GM04503 (cell line): ENCODE measurements around the gene POLK.

Source experiments
- DNase-seq: peaks from one replicate; pipeline ENCODE4 v3.0.0-alpha.2; 2012; ENCODE audit warnings: low read depth

The POLK gene

DNA sequence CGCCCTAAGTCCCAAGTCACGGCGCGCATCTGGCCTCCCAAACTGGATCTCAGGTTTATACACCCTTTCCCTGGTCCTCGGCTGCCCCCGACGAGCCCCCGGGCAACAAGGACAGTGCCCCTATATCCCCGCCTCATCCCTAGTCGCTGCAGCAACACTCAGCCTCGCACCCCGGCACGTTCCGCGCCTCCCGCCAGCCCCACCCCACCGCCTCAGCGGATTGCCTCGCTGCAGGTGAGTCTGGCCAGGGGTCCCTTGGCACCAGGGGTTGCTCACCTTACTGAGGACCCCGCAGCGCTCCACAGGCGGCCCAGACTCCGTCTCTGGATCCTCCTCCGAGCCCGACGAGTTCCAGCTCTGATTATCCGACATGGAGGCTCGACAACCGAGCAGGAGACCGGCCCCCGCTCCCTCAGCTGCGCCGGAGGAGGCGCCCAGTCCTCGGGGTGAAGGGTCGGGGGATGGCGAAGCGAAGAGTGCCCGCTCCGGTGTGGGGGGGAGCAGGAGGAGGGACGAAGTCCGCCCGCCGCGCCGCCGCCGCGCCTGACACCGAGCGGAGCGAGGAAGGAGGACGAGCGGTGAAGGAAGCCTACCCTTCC, 756 bp upstream of the POLK start:
- DNase-seq = no peak

DNA sequence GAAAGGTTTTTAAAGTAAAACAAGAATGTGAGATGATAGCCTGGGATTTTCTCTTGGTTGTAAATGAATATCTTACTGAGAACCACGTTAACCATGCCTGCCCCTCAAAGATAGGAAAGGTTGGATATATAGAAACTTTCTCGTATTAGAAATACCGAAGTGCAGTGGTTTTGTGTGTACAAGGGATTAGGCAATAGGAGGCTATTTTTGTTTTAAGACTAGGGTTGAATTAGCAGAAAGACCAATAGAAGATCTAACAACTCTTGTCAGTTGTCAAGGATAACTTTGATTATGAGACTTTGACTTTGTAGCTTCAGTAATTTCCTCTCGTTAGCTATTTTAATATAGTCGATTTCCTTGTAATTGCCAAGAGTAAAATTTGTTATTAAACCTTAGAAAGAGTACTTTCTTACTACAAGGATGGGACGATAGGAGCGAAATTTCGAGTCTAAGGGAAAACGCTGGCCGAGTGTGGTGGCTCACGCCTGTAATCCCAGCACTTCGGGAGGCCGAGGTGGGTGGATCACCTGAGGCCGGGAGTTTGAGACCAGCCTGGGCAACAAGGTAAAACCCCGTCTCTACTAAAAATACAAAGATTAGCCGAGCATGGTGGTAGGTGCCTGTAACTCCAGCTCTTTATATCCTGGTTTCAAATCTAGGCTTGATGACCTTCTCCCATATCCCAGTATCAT, 838 bp downstream of the POLK start:
- DNase-seq = no peak

DNA sequence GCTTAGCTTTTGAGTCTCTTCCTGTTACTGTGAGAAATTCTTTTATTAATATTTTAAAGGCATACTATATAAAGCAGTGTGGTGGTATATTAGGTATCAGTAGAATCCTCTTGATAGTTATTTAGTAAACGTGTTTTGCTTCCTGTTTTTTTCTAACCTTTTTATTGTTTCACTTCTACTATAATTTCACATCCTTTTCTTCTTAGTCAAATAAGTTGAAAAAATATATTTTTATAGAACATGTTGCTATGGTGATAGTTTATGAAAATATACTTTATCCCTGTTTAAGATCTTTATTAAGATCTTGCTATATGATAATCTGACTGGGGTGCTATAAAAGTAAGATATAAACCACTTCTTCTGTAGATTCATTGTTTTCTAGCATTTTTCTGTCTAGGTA, 2.1 kb downstream of the POLK start:
- DNase-seq = no peak

DNA sequence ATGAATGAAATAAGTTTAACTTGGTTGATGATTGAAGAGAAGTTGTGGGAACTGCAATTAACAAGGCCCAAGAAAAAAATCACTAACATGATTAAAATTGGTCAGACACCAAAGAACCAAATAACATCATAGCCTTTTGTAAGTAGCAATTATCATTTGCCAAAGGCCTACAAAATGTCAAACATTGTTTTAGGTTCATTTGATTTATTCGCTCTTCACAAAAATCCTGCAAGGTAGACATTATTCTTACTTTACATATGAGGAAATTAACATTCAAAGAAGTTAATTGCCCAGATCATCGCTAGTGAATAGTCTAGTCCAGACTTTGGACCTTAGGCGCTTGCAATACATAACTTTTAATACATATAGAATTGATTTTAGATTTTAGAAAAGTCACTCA, 2.6 kb downstream of the POLK start:
- DNase-seq = no peak

DNA sequence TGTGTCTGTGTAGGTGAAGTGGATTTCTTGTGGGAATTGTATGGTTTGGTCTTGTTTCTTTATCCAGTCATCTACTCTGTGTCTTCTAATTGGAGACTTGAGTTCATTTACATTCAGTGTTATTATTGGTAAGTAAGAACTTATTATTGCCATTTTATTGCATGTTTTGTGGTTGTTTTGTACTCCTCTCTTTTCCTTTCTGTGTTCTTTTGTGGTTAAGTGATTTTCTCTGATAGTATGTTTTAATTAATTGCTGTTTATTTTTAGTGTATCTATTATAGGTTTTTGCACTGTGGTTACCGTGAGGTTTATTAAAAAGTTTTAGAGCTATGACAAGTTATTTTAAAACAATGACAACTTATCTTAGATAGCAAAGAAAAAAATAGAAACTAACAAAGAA, 8.1 kb downstream of the POLK start:
- no peak for DNase-seq

DNA sequence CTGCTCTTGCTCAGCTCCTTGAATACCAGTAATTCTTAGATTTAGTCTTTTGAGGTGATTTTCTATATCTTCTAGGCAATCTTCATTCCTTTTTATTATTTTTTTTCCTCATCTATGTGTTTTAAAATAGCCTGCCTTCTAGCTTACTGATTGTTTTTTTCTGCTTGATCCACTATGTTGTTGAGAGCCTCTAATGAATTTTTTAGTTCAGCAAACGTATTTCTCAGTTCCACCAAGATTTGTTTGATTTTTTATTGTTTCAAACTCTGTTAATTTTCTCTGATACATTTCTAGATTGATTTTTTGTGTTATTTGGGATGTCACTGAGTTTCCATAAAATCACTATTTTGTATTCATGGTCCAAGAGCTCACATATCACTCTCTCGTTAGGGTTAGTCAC, 9.5 kb downstream of the POLK start:
- DNase-seq = no peak

DNA sequence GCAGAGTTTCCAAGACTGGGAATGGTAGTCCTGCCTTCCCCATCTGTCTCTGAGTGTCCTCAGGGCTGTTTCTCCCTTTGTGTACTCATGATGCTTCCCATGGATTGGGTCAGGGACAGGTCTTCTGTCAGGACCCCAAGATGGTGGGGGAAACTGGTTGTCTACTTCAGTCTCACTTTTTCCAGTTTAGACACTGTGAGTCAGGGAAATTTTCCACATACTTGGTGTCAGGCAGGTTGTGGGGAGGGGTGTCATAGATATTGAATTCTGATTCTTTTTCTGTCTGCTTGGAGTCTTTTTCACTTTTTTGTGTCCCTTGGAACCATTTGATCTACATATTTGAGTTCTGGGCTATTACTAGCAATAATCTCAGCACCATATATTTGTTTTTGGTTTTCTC, 10.3 kb downstream of the POLK start:
- no peak for DNase-seq

DNA sequence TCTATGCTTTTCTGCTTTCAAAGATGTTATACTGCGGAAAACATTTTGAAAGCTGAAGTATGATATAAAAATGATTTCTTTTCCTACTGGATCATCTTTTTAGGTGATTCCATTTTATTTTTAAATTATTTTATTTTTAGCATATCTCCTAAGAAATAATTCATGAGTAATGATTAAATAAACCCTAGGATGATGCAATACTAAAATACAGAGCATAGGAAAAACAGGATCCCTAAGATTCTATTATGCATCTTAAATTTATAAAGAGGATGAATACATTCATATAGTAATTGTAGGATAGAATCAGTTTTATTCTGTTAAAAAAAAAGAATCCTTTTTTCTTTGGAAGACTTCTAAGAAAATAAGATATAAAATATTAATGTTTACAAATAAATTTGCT, 10.9 kb downstream of the POLK start:
- DNase-seq = no peak

DNA sequence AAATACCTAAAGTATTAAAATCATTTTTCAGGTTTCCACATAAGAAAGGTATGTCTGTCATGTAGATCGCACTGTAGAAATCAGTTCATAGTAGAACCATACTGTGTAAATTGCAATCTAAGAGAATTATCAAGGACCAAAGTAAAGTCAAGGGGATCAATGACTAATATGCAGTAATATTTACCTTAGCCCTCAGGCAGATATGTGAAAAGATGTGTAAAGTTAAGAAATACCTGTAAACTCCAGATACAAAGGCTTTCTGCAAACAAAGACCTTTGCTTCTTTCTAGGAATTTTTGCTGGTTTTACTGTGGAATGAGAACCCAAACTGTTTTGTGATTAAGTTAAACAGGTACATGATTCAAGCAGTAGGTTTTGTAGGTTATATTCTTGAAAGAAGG, 11.6 kb downstream of the POLK start:
- DNase-seq = no peak

DNA sequence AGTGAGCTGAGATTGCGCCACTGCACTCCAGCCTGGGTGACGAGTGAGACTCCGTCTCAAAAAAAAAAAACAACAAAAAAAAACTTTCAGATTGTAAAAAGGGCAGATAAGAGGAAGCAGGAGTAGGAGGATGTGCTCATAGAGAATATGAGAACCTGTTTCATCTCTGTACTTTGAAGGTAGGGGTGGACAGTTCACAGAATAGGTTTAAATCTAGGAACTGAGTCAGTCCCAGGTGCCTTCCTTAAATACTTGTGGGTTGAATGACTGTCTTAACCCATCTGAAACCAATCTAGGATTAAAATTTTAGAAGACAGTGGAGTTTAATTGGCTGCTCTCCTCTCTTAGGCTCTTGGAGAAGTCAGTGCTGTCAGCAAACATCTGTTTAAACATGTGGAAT, 12.4 kb downstream of the POLK start:
- no peak for DNase-seq

DNA sequence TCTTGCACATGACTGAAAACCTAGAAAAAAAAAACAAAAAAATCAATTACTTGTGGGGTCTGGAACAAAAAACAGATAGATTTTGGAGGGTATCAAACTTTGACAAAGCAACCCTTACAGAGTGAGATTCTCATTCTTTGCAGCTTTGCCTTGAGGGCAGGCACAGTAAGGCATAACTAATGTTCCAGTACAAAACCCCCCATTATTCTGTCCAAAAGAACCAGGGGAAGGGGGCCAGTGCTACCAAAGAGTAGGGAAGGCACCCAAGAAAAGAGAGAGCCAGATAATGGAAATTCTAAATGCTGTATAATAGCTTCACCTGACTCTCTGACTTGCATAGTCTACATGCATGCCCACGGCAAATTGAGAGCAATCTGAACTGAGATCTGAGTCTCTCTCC, 12.9 kb downstream of the POLK start:
- no peak for DNase-seq

DNA sequence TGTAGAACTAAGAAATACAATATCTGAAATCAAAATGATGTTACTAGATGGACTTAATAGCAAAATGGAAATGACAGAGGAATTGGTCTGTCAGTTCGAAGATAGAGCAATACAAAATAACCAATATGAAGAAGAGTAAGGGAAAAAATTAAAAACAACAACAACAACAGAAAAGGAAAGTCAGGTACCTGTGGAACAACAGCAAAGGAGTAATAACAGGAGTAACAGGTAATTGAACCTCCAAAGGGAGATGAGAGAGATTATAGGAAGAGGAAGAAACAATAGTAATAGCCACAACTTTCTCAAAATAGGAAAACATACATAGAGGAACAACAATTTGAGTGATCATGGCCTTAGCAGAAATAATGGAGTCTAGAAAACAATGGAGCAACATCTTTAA, 13.7 kb downstream of the POLK start:
- DNase-seq = no peak

DNA sequence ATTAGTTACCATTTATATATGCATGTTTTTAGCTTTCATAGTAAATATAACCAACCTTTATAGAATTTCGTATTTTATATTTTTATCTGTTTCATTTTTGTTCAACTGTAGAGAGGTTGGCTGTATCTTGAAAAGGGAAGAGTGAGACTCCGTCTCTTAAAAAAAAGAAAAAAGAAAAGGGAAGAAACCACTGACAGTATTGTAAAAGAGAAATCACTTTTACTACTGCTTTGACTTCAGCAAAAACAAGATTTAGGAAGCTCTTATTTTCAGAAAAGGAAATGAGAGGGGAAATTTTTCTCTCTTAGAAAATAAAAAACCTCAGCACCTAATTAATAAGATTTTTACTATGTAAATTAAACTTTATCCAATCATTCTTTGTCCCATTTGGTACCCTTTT, 14.4 kb downstream of the POLK start:
- no peak for DNase-seq

DNA sequence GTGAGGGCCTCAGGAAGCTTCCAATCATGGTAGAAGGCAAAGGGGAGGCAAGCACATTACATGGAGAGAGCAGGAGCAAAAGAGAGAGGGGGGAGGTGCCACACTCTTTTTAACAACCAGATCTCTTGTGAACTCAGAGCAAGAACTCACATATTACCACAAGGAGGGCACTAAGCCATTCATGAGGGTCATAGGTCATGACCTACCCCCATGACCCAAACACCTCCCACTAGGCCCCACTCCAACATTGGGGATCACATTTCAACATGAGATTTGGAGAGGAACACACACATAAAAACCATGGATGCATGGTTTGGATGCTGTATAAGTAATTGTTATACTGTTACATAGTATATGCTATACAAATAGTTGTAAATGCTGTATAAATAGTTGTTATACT, 17.5 kb downstream of the POLK start:
- no peak for DNase-seq

DNA sequence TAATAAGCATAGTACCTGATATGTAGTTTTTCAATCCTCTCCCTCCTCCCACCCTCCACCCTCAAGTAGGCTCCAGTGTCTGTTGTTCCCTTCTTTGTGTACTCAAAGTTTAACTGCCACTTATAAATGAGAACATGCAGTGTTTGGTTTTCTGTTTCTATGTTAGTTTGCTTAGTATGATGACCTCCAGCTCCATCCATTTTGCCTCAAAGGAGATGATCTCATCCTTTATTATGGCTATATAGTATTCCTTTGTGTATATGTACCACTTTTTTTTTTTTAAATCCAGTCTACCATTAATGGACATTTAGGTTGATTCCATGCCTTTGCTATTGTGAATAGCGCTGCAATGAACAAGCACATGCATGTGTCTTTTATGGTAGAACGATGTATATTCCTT, 20.5 kb downstream of the POLK start:
- DNase-seq = no peak

DNA sequence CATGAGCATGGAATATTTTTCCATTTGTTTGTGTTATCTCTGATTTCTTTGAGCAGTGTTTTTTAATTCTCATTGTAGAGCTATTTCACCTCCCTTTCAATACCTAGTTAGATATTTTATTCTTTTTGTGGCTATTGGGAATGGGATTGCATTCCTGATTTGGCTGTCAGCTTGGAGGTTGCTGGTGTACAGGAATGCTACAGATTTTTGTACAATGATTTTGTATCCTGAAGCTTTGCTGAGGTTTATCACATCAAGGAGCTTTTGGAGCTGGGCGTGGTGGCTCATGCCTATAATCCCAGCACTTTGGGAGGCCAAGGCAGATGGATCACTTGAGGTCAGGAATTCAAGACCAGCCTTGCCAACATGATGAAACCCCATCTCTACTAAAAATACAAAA, 22.0 kb downstream of the POLK start:
- peak; percentile 85 for DNase-seq

DNA sequence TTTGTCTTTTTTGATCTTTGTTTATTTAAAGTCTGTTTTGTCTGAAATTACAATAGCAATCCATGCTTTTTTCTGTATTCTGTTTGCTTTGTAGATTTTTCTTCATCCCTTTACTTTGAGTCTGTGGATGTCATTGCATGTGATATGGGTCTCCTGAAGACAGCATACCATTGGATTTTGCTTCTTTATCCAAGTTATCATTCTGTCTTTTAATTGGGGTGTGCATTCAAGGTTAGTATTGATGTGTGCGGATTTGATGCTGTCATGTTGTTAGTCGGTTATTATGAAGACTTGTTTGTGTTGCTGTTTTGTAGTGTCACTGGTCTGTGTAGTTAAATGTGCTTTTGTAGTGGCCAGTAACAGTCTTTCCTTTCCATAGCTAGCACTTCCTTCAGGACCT, 23.0 kb downstream of the POLK start:
- no peak for DNase-seq

DNA sequence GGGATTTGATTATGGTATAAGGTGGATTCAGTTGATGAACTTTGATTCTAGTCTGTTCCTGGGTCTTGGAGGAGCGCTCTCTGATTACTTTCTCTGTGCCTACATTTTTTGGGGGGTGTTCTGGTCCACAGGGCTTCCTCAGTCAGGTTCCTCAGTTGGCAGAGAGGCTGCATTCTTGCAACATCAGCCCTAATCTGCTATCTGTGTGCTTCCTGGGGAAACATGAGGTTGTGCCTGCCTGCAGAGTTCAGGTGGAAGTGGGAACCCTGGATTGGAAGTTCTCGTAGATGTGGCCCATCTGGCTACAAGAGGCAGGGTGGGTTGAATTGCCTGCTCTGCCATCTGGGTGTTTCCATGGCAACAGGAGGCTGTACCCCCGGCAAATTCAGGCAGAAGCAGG, 24.5 kb downstream of the POLK start:
- no peak for DNase-seq

DNA sequence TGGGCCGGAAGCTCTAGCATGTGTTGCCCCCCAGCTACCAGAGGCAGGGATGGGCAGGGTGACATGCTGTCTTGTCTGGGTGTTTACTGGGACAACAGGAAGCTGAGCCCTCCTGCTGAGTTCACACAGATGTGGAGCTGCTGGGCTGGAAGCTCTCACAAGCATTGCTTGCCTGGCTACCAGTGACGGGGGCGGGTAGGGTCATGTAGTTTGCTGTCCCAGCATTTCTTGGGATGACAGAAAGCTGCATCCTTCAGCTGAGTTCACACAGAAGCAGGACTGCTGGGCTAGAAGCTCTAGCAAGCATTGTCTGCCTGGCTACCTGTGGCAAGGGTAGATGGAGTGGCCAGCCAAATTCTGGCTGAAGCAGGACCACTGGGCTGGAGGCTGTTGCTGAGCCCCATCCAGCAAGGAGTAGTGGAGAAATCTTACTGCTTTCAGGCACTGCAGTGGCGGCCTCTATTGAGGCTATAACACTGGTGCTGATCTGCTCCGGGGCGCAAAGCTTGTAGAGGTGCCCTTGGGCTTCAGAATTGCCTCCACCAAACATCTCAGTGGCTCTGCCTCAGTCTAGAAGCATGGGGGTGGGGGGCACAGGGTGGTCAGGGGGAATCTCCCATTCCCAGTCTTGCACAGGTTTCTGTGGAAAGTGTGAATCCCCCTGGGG, 25.1 kb downstream of the POLK start:
- no peak for DNase-seq

DNA sequence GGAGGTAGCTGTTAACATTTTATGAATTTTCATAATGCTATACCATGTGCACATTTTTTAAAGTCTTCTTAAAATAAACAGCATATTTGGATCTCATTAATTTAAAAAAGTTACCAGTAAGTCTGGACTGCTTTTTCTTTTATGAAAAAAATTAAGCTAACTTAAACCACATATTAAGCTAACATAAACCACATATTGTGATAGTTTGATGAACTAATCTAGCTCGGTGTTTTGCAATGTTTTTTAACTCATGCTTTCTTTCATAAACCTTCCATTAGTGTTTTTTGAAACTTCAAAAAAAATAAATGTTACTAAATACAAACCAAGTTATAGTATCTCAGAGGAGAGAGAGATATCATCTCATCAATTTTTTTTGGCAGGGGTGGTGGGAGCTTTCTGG, 26.5 kb downstream of the POLK start:
- DNase-seq = no peak

DNA sequence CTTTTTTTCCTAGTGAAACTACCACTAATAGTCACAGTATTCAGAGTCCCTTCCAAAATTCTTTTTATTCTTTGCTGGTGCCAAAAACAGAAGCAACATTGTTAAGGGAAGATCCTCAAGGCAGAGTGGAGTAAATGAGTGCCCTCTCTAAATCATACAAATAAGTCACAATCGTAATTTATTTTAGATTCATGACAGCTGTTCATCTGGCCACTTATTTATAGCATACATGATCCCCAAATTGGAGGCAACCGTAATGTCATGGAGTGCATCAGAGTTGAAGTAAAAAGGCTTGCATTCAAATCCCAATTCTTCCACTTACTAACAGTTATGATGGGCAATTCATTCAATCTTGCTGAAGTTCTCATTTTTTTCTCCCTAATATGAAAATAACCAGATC, 33.4 kb downstream of the POLK start:
- DNase-seq = no peak

DNA sequence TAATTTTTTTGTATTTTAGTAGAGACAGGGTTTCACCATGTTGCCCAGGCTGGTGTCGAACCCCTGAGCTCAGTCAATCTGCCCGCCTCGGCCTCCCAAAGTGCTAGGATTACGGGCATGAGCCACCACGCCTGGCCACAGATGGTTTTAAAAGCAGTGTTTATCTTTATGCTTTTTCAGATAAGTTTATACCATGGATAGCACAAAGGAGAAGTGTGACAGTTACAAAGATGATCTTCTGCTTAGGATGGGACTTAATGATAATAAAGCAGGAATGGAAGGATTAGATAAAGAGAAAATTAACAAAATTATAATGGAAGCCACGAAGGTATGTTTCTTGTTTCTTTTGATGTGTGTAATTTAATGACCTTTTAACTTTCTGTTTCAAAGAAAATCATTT, 35.1 kb downstream of the POLK start:
- DNase-seq = no peak

DNA sequence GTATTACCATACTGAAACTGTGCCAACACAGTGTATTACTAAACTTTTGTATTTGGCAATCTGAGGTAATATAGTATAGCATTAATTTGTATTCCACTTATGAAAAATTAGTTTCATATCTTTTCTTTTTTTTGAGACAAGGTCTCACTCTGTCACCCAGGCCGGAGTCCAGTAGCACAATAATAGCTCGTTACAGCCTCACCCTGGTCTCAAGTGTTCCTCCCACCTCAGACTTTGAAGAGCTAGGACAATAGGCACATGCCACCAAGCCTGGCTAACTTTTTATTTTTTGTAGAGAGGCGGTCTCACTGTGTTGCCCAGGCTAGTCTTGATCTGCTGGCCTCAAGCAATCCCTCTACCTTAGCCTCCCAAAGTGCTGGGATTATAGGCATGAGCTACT, 36.1 kb downstream of the POLK start:
- DNase-seq = no peak

DNA sequence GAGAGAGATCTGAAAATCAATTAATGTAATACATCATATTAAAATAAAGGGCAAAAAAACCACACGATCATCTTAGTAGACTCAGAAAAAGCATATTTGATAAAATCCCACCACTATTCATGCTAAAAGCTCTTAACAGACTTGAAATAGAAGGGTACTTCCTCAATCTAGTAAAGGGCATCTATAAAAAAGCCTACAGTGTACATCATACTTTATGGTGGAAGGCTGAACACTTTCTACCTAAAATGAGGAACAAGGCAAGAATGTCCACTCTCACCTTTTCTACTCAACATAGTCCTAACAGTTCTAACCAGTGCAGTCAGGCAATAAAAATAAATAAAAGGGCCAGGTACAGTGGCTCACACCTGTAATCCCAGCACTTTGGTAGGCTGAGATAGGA, 38.9 kb downstream of the POLK start:
- no peak for DNase-seq
